HG03432 (cell line): ENCODE data around the gene GNAL.

ENCODE experiments used
- ATAC-seq: cut with Tn5 transposase; IDR thresholded peaks from one replicate; pipeline ENCODE4 v1.9.1; 2021; ENCODE audit warnings: mild to moderate bottlenecking, moderate library complexity; ENCODE audit not compliant: unreplicated experiment

Gene GNAL

DNA sequence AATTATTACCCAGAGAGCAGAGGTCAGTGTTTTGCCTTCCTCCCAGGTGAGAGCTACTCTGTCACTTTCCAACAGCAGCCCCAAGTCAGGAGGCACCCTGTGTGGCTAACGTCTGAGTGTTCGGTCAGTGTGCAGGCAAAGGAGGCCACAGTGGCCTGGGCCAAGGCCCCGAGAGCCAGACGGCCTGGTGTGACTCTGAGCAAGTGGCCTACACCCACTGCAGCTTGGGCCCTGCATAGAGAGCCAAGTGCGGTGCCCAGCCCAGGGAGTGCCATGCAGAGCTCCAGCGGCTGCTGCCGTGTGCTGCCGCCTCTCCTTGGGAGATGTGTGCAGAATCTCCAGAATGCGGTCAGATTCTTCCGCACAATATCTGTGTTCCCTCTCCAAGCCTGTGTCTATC is 70.4 kb downstream of the GNAL start:
- ATAC-seq = no peak

DNA sequence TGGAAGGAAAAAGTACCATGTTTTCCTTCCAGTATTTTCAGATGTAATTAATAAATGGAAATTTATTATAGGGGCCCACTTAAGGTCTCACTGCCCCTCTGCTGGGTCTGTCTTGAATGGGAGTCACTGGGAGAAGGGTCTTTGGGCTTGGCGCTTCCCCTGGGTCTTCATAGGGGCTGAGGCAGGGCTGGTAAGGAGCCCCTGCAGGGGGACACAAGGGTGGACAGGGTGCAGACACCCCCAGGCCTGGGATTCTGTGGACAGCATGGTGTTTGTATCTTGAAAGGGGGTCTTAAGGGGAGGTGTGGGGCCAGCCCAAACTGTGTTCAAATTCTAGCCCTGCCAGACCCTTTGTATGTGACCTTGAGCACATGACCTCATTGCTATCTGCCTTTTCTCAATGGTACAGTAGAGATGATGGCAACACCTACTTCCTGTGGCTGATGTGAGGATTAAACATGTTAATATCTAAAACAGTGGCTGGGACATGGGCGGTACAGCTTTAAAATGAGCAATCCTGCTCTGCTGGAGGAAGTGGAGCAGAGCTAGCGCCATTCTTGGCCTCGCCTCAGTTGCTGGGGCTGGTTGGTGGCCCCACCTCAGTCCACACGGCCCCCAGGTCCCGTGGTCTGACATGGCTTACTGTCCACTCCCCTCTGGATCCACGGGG is 71.6 kb downstream of the GNAL start:
- ATAC-seq = no peak

DNA sequence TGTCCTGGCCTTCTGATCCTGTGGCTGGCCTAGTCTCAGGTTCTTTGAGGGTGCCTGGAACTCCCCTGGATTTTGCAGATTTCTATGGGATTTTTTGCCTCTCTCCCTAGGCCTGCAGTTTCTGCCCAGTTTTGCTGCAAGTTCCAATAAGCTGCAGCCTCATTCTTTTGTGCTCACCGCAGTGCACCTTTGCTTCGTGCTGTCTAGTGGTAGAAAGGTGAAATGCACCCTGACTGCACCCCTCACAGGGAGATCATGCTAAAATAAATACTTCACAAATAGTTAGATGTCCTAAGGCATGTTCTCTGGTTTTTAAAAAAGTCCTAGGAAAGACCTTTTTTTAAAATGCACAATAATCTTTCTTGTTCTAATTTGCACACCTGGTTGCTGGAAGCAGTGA is 72.5 kb downstream of the GNAL start:
- ATAC-seq = no peak

DNA sequence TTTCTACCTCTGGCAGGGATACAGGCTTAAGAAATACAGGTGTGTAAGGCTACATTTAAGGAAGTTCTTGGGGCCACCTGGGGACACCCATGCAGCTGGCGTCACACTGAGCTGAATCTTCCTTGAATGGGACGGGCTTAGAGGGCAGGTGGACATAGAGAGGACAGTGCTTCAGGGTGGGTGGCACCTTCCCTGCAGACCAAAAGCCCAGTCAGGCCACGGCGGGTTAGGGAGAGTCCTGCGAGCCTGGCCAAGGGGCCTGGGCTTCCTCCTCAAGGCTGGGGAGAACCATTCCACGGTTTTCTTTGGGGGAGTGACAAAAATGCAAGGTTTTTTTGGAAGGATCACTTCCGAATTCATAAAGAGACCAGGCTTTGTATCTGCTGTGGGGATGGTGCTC is 73.4 kb downstream of the GNAL start:
- no peak for ATAC-seq

DNA sequence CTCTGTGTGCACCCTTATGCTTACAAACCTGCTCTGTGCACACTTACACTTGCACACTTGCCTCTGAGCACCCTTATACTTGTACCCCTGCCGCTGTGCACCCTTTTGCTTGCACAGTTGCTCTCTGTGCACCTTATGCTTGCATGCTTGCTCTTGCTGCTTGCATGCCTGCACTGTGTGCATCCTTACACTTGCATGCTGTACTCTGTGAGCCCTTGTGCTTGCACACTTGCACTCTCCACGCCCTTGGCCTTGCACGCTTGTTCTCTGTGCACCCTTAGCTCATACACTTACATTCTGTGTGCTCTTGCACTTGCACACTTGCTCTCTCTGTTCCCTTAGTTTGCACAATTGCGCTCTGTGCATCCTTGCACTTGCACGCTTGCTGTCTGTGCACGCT is 78.3 kb downstream of the GNAL start:
- no peak for ATAC-seq

DNA sequence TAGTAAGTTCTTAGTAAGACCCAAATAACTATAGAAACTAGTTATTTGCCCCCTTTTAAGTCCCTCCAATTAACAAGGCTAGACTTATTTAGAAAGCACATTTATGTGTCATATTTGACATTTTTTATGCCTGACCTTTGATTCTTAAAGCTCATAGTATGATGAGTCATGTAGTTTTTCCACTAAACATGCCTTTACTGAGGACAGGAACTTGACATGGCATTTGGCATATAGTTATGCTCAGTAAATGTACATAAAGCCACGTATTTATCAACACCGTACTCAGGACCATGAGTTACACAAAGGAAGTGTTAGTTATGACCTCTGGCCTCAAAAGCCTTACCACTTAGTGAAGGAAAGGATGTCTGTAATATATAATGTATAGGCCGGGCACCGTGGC is 78.9 kb downstream of the GNAL start:
- no peak for ATAC-seq

DNA sequence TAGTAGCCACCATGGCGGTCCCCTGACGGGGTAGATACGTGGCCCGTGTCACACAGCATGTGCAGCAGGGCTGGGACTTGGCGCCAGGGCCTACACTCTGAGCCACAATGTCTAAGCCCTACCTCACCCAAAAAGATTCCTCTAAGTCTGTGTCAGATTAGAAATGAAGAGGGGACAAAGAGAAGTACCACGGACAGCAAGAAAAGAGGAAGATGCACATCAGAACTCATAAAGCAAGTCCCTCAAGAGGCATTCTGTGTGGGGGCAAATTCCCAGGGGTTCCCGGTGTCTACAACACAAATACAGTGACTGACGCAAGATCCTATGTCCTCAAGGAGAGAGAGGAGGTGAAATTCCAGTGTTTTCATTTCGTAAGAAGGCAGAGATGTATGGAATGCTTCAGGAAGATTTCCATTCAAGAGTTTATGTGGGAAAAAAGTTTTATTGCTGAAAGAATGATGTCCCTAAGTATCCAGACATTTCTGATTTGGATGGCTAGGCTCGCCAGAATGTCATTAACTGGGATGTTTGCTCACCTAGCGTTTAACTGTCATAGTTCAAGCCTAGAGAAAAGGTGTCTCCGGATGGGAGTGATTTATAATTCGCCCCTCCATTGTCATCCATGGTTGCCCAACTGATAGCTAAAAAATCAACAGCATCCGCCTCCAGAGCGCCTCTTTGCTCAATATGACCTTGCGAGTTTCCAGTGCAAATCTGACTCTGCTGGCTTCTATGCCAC is 86.5 kb downstream of the GNAL start:
- ATAC-seq = no peak

DNA sequence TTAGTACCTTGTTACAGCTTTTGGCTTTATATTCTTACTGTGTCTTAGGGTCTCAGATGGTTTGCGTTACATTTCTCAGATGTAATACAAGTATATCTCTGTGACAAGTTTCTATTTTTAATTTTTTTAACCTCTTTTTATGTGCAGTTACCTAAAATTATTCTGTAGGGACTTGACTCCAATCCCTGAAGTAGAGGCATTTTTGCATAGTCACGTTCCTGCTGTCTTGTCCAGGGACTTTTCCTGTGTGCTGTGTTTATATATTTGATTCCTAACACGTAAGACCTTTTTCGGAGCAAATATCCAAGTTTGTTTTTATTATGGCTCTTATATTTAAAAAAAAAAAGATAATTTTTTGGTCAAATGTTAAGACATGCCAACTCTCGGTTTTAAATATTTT is 91.0 kb downstream of the GNAL start:
- no peak for ATAC-seq

DNA sequence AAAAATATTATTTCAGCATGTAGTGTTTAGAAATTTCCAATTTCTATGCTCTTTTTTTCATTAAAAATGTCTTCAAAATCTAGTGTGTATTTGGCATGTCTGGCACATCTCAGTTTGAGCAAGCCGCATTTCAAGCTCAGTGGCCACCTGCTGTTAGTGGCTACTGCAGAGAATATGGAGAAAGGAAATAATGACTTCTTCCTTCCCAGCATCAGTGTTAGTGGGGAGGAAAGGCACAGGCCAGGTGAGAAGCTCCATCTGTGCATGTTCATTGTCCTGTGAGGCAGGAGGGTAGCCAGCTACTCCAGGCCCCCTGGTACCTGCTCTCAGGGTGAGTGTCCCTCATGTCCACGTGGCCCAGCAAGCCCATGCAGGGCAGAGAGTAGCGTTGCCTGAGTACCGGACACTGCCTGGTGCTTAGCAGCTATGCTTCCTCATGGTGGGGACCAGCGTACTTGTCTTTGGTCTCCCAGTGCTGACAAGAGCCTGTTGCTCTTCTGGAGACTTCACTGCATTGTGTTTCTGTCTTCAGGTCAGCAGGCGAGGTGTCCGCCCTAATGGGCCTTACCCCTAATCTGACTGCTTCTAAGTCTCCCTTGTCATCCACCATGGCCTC is 94.8 kb downstream of the GNAL start:
- ATAC-seq = no peak

DNA sequence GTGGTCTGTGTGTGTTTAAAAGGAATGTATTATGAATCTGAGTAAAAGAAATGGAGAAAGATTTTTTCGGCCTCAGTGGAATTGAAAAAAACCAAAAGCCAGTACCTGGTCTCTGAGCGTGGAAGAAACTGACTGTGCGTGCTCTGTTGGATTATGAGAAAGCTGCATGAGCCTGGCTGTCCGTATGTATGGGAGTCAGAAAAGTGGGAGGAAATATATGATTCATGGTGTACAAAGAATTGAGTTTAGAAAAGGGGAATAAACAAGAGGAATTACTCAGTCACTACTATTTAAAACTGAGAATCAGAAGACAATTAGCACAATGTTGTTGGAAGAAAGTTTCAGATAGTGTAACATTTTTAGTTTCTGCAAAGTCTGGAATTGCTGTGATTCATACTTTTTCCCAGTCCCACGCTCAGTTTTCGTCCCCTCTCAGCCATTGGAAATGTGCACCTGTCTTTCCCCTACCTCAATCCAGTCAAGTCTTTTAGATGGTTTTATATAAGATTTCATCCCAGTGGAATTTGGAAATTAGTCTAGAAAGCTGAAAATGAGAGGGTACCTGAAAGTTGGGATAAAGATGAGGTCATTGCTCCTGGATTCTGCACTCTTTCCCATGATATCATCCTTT is 95.7 kb downstream of the GNAL start:
- ATAC-seq = no peak

DNA sequence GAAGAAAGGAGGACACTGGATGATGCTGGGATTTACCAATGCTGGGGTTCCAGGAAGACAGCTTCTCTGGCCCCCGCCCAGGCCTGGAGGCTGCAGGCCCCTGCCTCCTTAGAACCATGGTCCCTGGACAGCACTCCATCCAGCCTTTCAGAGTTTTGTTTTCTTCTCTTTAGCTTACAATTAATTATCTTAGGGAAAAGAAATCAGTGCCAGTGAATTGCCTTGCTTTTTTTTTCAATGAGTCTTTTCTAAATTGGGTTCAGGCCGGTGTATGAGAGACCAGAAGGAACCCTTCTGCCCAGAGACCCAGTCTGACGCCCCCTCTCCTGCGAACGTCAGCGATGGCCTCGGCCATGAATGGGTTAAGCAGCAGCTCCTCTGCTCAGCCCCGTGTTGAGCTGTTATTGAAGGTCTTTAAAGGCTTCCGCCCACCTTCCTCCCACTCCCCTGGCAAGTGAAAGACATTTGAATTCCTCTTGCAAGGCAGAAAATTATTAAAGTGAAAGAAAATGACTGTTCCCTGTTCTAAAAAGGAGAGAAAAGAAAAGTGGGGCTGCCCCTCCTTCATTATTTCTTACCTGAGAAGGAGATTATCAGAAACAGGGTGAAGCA is 96.5 kb downstream of the GNAL start:
- no peak for ATAC-seq

DNA sequence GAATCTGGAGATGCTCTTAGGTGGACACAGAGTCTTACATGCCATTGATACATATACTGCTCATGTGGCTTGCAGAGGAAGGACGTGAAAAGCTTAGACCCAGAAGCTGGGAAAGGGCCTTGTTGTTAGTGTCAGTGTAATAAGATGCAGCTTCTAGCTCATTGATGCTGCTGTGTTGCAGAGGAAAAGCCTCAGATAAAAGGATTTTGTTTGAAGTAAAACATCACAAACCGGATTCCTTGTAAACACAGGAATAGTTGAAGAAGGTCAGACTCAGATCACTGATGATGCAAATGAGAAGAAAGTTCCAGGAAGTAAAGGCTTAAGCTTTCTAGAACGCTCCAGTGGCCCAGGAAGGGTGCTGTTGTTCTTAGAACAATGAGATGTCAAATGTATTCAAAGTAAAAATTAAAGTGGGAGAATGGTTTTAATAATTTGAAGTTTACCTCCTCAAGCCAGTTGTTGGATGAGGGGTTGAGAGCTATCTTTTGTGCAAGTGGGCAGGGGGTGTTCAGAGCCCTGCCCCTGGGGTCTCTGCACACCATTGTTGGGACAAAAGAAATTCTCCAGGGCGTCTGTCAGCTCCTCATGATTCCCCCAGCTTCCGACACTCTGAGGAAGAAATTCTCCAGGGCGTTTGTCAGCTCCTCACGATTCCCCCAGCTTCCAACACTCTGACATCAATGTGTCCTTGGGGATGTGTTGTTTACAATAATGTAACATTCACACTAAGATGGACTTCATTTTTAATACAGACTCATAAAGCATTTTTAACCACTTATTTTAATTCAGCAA is 100.8 kb downstream of the GNAL start:
- ATAC-seq = no peak

DNA sequence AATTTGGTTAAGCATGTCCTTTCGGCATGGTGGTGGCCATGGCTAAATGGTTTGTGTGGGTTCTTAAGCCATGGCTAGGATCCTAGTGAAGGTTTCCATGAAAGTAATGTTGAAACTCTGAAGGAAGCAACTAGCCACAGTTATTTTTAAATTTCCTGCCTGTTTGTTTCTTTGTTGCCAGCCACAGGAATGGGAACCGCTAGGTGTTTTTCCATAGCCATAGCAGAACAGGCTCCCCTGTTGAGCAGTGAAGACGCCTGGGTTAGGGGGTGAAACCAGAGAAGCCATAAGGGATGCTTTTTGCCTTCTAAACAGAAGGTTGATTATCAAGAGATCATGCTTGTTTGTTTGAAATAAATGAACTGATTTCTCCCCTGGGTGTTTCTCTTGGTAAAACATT is 102.1 kb downstream of the GNAL start:
- ATAC-seq = no peak

DNA sequence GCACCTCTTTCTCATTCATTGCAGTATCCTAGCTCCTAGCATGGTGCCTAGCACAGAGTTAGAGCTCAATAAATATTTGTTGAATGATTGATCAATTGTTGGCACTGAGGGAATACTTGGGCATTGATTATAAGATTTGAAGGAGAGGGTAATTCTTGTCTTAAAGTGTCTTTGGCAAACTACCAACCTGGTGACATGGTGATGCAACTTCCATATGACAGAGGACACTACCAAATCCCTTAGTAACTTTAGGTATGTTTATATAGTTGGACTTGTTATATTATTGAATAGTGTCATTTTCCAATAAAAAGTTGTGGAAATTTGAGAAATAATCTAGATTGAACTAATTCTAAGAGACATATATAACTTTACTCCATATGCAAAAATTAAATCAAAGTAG is 103.6 kb downstream of the GNAL start:
- no peak for ATAC-seq

DNA sequence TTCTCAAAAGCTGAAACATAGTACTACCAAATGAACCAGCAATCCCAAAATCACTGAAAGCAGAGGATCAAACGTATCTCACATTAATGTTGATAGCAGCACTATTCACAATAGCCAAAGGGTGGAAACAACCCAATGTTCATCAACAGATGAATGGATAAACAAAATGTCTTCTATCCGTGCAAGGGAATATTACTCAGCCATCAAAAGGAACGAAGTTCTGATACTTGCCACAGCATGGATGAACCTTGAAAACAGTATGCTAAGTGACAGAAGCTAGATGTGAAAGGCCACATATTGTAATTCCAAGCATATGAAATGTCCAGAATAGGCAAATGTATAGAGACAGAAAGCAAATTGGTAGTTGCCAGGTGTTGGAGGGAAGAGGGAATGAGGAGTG is 105.1 kb downstream of the GNAL start:
- ATAC-seq = no peak

DNA sequence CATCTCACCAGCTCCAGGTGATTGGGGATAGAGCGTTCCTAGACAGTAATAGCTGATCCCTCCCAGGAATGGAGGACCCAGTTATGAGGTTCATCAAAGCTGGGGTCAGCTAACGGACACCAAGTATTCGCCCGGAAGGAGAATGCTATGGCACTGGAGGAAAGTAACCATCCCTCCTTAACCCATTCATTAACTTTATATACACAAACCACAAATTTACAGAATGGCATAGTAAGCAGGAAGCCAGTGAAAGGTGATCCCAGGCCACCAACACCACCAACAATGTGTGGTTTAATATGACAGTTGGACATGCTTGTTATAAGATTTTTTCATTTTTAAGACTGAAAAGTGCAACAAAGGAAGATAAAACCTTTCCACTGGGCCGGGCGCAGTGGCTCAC is 106.9 kb downstream of the GNAL start:
- ATAC-seq = no peak

DNA sequence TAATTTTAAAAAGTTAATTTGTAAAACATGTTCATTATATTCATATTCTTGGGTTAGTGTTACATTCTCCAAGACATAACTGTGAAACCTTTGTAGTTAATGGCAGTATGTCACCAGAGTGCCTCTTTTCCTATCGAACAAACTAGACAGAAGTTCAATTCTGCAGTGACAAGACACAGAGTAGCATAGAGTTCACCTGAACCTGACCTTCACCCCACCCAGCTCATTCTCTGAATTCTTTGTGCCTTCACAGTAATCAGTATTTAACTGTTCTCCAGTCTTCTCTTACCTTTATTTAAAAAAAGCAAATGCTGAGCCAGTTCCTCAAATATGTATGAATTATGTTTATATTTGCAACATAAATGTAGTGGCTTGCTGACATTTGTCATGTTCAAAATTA is 109.2 kb downstream of the GNAL start:
- ATAC-seq = no peak

DNA sequence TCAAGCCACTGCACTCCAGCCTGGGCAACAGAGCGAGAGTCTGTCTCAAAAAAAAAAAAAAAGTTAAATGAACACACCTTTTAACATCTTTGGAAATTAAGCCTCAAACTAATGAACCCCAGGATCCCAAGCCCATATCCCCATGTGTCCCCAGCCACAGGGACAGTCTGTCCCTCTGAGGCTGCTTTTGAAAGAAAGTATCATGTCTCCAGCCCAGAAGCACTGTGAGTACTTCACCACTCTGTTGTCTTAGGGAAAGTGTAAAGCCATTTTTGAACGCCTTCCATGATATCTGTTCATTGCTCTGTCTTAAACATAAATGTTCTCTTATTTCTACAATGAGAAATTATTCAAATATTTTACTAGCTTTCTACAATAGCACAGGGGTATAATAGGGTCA is 110.0 kb downstream of the GNAL start:
- no peak for ATAC-seq

DNA sequence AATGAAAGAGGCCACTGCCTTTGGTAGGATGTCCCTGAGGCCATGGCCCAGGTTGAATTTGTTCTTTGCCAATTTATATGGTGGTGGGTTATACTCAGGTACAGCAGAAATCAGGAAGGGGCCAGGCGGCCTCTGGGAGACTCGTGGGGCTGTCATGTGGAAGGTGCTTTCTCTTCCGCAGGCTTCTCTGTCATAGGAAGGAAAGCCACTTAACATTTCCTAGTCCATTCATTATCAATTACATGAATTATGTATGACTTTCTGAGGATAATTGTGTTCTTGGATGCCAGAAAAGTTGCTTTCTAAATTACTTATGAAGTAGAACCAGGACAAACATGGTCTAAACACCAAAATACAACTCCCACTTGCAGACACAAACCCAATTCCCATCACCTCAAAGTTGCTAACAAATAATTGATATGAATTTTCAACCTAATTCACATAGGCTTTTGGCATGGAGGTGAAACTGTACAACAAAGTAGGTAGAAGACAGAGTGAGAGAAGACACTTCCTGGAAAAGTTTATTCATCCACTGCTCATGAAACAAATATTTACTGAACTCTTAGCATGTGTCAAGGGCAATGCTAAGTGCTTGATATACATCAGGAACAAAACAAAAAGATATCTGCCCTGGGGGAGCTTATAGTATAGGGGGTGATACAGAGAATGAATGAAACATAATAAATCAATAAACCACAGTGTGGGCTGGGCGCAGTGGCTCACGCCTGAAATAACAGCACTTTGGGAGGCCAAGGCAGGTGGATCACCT is 111.7 kb downstream of the GNAL start:
- no peak for ATAC-seq

DNA sequence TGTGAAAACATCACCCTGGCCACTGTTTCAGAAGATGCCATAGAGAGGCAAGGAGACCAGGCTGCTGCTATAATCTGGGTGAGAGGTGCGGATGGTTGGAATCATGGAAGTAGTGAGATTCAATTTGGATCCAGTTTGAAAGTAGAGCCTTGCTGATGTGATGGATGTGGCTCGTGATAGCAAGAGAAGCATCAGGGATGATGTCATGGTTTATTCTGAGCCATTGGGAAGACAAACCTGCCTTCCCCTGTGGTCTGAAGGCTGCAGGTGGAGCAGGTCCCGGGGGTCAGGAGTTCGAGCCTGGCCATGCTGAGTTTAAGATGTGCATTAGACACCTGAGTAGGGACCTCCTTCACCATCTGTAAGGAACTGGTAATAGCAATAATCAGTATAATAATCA is 112.5 kb downstream of the GNAL start:
- ATAC-seq = no peak
